ENCODE data around the gene ZBP1.

ZBP1 gene

DNA sequence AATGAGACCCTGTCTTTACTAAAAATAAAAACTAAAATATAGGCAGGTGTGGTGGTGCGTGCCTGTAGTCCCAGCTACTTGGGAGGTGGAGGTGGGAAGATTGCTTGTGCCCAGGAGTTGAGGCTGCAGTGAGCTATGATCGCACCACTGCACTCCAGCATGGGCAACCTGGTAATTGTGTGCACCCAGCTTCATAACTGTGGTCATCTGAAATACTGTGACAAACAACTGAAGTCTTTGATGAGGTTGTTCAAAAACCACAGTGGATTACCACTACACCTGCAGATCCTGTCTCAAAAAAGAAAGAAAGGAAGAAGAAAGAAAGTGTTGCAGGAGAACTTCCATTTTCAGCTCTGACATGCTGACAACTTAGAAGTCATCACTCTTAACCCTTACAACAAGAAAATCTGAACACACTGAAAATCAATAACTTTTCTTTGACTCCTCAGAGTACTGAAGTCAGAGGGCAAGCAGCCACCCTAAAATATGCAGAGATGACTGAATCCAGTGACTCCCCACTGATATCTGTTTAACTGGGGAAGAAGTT, 13.8 kb upstream of the ZBP1 start:
- TF ChIP-seq EGR1 (IDR thresholded peaks at IDR 0.05) (no peak), MAX (IDR thresholded peaks at IDR 0.05) (no peak), TAF1 (IDR thresholded peaks at IDR 0.05; ENCODE audit: low read depth) (no peak), USF1 (IDR thresholded peaks at IDR 0.05) (no peak), RAD21 (IDR thresholded peaks at IDR 0.05; ENCODE audit: low read depth) (no peak), FOXM1 (IDR thresholded peaks at IDR 0.05; ENCODE audit: borderline replicate concordance, low read depth) (no peak), TCF12 (IDR thresholded peaks at IDR 0.05; ENCODE audit: low read depth) (no peak), YY1 (IDR thresholded peaks at IDR 0.05; ENCODE audit: low read depth) (no peak), TEAD4 (IDR thresholded peaks at IDR 0.05) (no peak), NFIC (IDR thresholded peaks at IDR 0.05) (no peak), CREB1 (IDR thresholded peaks at IDR 0.05; ENCODE audit: low read depth) (no peak), CEBPB (IDR thresholded peaks at IDR 0.05) (no peak), ZBTB7A (IDR thresholded peaks at IDR 0.05; ENCODE audit: low read depth) (no peak), EP300 (IDR thresholded peaks at IDR 0.05; ENCODE audit: borderline replicate concordance) (no peak)
- TF ChIP-seq, protein P1, sequence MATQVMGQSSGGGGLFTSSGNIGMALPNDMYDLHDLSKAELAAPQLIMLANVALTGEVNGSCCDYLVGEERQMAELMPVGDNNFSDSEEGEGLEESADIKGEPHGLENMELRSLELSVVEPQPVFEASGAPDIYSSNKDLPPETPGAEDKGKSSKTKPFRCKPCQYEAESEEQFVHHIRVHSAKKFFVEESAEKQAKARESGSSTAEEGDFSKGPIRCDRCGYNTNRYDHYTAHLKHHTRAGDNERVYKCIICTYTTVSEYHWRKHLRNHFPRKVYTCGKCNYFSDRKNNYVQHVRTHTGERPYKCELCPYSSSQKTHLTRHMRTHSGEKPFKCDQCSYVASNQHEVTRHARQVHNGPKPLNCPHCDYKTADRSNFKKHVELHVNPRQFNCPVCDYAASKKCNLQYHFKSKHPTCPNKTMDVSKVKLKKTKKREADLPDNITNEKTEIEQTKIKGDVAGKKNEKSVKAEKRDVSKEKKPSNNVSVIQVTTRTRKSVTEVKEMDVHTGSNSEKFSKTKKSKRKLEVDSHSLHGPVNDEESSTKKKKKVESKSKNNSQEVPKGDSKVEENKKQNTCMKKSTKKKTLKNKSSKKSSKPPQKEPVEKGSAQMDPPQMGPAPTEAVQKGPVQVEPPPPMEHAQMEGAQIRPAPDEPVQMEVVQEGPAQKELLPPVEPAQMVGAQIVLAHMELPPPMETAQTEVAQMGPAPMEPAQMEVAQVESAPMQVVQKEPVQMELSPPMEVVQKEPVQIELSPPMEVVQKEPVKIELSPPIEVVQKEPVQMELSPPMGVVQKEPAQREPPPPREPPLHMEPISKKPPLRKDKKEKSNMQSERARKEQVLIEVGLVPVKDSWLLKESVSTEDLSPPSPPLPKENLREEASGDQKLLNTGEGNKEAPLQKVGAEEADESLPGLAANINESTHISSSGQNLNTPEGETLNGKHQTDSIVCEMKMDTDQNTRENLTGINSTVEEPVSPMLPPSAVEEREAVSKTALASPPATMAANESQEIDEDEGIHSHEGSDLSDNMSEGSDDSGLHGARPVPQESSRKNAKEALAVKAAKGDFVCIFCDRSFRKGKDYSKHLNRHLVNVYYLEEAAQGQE (IDR thresholded peaks at IDR 0.05; ENCODE audit: low read depth) = no peak

DNA sequence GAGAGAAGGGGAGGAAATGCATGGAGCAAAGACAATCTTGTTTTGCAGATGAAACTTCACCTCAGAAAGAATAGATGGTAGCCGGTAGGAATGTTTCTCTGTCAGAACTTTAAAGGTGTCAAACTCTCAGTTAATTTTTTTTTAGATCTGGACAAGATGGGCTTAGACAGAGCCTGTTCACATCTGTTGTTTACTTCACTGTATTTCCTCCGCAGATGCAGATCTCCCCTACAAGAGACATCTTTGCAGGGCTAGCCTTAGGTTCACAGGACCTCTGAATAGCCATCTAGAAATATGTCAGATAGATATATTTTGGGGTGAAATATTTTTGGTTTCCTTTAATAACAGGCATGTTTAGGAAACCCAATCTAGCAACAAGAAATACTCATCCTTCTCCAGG, 12.1 kb upstream of the ZBP1 start:
- TF ChIP-seq RAD21 (IDR thresholded peaks at IDR 0.05; ENCODE audit: low read depth) (no peak), TEAD4 (IDR thresholded peaks at IDR 0.05) (no peak), EP300 (IDR thresholded peaks at IDR 0.05; ENCODE audit: borderline replicate concordance) (no peak), CEBPB (IDR thresholded peaks at IDR 0.05) (no peak), EGR1 (IDR thresholded peaks at IDR 0.05) (no peak), MAX (IDR thresholded peaks at IDR 0.05) (no peak), USF1 (IDR thresholded peaks at IDR 0.05) (no peak), NFIC (IDR thresholded peaks at IDR 0.05) (no peak), FOXM1 (IDR thresholded peaks at IDR 0.05; ENCODE audit: borderline replicate concordance, low read depth) (no peak), YY1 (IDR thresholded peaks at IDR 0.05; ENCODE audit: low read depth) (no peak), CREB1 (IDR thresholded peaks at IDR 0.05; ENCODE audit: low read depth) (no peak), TCF12 (IDR thresholded peaks at IDR 0.05; ENCODE audit: low read depth) (no peak)

- TF ChIP-seq NFIC (IDR thresholded peaks at IDR 0.05) = no peak
- no peak for TF ChIP-seq RAD21 (IDR thresholded peaks at IDR 0.05; ENCODE audit: low read depth)
- peak; percentile 40; the same call in 1 of the 2 replicates for TF ChIP-seq USF1 (IDR thresholded peaks at IDR 0.05)
Measured at GRCh38 chr20:57630061-57630460, 9.8 kb upstream of the ZBP1 start.

DNA sequence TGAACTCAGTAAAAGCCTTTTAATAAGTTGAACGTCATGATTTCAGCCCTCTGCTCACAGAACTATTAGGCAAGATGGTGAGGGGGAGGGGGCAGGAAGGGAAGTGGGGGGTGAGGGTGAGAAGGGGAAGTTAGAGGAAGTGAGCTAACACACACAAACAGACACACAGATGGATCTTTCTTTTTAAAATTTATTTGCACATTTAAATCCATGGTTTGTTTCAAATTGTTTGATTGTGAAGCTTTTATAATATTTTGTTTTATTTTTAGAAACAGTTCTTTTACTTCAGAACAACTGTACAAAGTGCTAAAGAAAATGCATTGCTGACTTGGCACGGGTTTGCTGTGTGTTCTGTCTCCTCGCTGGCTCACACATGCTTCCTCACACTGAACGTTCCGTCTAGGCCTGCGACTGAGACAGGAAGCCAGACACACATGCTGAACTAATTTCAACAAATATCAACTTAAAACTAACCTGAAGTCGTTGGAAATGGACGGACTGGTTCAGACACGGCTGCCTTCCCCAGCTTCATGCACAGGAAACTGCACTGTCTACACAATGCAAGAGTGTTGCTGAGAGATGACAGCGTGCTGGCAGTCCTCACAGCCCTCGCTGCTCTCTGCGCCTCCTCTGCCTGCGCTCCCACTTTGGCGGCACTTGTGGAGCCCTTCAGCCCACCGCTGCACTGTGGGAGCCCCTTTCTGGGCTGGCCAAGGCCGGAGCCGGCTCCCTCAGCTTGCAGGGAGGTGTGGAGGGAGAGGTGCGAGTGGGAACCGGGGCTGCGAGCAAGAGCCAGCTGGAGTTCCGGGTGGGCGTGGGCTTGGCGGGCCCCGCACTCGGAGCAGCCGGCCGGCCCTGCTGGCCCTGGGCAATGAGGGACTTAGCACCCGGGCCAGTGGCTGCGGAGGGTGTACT, 8.1 kb upstream of the ZBP1 start:
- TF ChIP-seq USF1 (IDR thresholded peaks at IDR 0.05) (no peak), YY1 (IDR thresholded peaks at IDR 0.05; ENCODE audit: low read depth) (no peak), TEAD4 (IDR thresholded peaks at IDR 0.05) (no peak), EGR1 (IDR thresholded peaks at IDR 0.05) (no peak), FOXM1 (IDR thresholded peaks at IDR 0.05; ENCODE audit: borderline replicate concordance, low read depth) (no peak), CREB1 (IDR thresholded peaks at IDR 0.05; ENCODE audit: low read depth) (no peak), RAD21 (IDR thresholded peaks at IDR 0.05; ENCODE audit: low read depth) (no peak), EP300 (IDR thresholded peaks at IDR 0.05; ENCODE audit: borderline replicate concordance) (no peak), TAF1 (IDR thresholded peaks at IDR 0.05; ENCODE audit: low read depth) (no peak), ZBTB7A (IDR thresholded peaks at IDR 0.05; ENCODE audit: low read depth) (no peak), MAX (IDR thresholded peaks at IDR 0.05) (no peak), CEBPB (IDR thresholded peaks at IDR 0.05) (no peak), TCF12 (IDR thresholded peaks at IDR 0.05; ENCODE audit: low read depth) (no peak), NFIC (IDR thresholded peaks at IDR 0.05) (no peak)
- TF ChIP-seq, protein P1 (IDR thresholded peaks at IDR 0.05; ENCODE audit: low read depth) = no peak
